HG03108 (cell line): ENCODE results near the gene CDKN2AIP.
"Not testable (repeated sequence)": the region's sequence is repeated elsewhere in the genome, so short reads cannot be mapped to it uniquely, and the experiment has no call there.

Source experiments
- ATAC-seq: cut with Tn5 transposase; IDR thresholded peaks from one replicate; pipeline ENCODE4 v1.9.1; 2021; ENCODE audit warnings: moderate library complexity; ENCODE audit not compliant: unreplicated experiment

The CDKN2AIP gene

DNA sequence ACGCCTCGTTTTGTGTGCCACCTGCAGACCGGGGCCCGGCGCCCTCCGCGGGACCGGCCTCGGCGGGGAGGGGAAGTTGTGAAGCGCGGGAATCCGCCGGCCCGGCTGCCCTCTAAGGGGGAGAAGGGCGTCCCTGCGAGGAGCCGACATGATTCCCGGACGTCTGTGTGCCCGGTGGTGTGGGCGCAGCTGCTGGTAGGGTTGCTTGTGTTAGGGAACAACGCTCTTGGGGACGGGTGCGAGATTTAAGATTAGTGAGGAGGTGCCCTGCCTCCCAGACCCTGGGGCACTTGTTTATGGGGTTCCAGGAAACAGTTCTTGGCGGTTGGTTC lies 627 bp downstream of the CDKN2AIP start:
- peak; percentile 16 for ATAC-seq

GRCh38 chr4:183447646-183448045 lies 3.2 kb downstream of the CDKN2AIP start:
- no peak for ATAC-seq

DNA sequence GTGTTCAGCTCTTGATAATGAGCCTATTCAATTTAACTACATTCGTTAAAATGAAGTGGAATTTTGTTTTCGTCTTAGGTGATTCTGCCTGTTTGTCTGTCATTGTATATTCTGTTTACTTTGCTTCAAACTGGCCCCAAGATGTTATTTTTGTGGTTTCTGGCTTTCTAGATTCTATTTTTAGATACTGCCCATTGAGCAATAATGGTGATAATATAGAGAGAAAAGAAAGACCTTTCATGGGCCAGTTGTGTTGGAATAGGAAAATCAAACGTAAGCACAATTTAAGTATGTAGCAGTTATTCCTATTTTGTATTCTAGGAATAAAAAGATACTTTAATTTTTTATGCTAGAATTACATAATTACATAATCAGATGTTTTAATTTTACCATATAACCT lies 4.0 kb downstream of the CDKN2AIP start:
- no peak for ATAC-seq

- ATAC-seq: no peak
These were observed 4.9 kb downstream of the CDKN2AIP start for GRCh38 chr4:183449193-183449882.

GRCh38 chr4:183450108-183450507 lies 5.7 kb downstream of the CDKN2AIP start:
- no peak for ATAC-seq

DNA sequence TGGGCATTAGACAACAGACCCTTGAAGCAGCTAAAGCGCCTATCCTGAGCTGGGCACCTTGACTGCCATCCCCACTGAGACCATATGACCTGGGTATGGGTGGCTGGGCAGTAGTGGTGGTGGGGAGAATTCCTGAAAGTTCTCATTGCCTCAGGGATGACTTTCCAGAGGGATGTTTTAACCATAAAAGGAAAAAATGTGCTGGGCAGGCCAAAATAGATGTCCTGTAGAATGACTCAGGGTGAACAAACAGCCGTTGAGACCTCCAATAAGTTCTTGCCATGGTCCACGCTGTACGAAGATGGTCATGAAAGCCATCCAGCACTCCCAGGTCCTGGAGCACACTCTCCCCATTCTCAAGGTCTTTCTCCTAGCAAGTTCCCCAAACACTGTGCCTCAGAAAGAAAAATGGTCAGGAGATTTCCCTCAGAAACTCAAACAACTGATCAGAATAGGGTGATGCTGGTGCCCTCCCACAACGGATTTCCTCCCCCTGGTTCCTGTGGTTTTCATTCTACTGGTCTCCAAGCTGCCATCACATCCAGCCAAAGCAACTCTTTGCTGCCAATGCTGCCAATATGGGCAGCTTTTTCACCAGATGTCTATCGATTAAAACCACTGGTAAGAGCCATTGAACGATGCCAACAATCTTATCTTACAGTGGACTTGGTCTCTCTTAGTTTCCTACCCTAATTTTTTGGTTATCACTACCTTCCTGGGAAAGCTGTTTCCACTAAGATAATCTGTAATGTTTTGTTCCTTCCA lies 11.2 kb downstream of the CDKN2AIP start:
- no peak for ATAC-seq

DNA sequence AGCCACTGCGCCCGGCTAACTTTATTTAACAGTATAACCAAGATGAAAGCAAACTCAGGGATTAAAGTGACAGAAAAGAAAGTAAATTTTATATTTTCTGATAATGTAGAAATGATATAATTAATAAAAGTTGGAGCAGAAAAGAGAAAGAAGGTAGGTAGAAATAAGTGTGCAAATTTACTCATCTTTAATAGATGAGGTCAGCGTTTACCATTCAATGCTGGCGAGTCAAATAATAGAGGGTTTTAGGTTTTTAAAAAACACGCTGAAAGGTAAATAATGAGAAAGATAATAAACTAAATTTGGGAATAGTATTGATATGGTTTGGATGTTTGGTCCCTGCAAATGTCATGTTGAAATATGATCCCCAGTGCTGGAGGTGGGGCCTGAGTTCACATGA lies 13.6 kb downstream of the CDKN2AIP start:
- no peak for ATAC-seq

- ATAC-seq: not testable (repeated sequence)
These were observed 19.6 kb downstream of the CDKN2AIP start for GRCh38 chr4:183463903-183464619.

DNA sequence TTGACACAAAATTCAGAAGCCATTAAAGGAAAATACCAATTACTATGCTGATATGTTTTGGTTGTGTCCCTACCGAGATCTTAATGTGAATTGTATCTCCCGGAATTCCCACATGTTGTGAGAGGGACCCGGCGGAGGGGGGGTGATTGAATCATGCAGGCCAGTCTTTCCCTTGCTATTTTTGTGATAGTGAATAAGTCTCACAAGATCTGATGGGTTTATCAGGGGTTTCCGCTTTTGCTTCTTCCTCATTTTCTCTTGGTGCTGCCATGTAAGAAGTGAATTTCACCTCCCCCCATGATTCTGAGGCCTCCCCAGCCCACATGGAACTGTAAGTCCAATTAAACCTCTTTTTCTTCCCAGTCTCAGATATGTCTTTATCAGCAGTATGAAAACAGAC lies 21.4 kb downstream of the CDKN2AIP start:
- not testable (repeated sequence) for ATAC-seq

GRCh38 chr4:183467246-183467645 lies 22.8 kb downstream of the CDKN2AIP start:
- ATAC-seq: no peak

GRCh38 chr4:183468210-183469095 lies 24.0 kb downstream of the CDKN2AIP start:
- ATAC-seq: no peak

DNA sequence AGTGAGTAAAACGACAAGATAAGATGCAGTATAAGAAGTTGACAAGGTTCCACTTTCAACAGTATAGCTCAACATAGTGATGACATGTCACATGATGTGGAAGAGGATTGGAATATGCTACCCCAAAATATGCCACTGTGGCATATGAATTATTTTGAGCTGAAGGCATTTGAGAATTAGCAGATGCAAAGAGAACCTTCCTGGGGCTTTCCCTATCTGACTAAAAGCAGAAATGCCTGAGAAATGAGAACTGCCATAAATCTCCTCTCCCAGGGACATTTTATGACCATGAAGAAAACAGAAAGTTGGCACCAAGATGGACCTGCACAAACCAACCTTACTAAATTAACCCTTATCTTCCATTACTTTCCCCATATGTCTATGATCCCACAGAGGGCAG lies 24.8 kb downstream of the CDKN2AIP start:
- ATAC-seq: no peak

DNA sequence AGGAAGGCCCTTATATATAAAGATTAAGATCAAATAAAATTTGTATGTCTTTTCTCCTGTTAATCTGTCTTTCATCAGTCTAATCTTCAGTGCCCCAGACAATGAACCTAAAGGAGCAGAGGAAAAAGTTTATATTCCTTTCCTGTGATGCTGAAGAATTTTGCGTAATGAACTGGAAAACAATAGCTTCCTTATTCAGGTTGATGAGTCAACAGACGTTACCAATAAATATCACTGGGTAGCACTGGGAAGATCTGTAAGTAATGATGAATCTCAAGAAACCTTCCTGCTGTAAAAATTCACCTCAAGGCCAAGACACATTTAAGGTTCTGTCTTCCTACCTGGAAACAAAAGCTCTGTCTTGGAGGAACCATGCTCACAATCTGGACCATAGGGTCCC lies 25.5 kb downstream of the CDKN2AIP start:
- no peak for ATAC-seq

GRCh38 chr4:183470821-183471220 lies 26.4 kb downstream of the CDKN2AIP start:
- ATAC-seq: no peak

DNA sequence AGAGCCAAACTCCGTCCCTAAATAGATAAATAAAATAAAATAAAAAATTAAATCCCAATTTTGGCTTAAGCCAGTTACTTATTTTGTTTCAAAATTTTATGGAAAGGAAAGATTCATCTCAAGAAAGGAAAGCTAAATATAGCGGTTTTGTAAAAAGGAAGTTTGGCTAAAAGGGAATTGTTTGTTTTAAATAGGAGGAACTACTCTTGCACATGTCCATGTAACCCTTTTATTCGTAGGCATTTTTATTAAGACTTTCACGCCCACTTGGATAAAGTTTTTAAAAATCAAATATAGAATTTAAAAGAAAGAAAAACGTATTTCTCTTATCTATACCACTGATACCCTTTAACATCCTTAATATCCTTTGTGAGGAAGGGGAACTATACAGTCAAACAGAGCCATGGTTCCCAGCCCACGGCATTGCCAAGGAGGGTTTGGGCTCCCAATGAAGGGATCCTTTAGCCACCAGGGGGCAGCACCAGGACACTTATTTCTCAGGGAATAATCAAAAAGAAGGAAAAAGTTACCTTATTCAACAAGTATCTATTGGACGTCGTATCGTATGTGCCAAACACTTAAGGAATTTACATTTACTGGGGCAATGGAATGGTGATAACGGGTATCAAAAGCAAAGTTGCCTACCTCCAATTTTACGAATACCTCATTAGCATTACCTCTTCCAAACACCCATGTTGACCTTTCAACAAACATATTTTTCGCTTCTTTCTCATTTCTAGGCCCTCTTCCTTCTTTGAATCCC lies 27.7 kb downstream of the CDKN2AIP start:
- ATAC-seq: peak; percentile 63

GRCh38 chr4:183478123-183478522 lies 33.7 kb downstream of the CDKN2AIP start:
- no peak for ATAC-seq

GRCh38 chr4:183478926-183479325 lies 34.5 kb downstream of the CDKN2AIP start:
- no peak for ATAC-seq

GRCh38 chr4:183482515-183483095 lies 38.2 kb downstream of the CDKN2AIP start:
- ATAC-seq: not testable (repeated sequence)

DNA sequence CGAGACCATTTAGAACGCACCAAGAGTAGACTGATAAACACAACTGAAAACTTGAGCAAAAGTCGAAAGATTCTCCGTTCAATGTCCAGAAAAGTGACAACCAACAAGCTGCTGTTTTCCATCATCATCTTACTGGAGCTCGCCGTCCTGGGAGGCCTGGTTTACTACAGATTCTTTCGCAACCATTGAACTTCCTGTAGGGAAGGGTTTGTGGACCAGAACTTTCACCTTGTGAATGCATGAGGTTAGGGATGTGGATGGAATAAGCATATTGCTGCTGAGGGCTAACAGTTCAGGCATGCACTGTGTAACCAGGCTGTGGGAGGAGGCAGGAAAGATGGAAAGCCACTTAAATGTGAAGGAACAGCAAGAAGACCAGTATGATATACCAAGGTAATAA lies 39.6 kb downstream of the CDKN2AIP start:
- ATAC-seq: no peak
